ENCODE measurements around the gene KL.

Gene KL

DNA sequence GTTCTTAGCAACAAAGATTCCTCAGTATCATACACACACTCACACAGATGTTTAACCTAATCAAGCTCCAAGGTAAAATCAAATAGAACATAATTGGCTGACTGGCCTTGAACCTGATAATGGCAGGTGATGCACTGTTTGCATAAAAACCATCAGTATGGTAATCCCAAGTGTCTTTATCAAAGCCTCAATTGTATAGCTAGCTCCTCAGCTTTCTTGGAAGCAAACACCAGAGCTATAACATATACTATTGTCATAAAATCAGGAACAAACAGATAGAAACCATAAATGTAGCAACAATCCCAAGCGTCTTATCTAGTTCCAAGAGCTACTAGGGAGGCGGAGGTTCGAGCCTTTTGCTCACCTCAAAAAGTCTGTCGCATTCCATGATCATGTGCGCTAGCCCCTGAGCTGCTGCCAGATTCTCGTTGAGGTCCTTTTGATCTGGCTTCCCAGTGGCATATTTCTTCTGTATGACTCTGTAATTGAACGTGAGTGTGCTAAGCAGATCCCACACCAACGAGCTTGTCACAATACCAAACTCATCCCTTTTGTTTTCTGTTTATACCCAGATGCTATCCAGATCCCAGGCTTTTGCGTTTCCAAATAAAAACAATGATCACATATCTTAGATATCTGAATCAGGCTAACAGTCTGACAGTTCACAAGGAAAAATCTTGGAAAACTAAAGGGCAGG lies 95.3 kb downstream of the KL start:
- no peak for TF ChIP-seq NFIC (IDR thresholded peaks at IDR 0.05)
- TF ChIP-seq REST (IDR thresholded peaks at IDR 0.05; ENCODE audit: low read depth), result no peak
- TF ChIP-seq FOXM1 (IDR thresholded peaks at IDR 0.05; ENCODE audit: borderline replicate concordance, low read depth), result no peak
- TF ChIP-seq YY1 (IDR thresholded peaks at IDR 0.05; ENCODE audit: low read depth), result no peak
- no peak for TF ChIP-seq TCF12 (IDR thresholded peaks at IDR 0.05; ENCODE audit: low read depth)
- no peak for TF ChIP-seq RAD21 (IDR thresholded peaks at IDR 0.05; ENCODE audit: low read depth)

GRCh38 chr13:33112766-33113165 lies 96.5 kb downstream of the KL start:
- TF ChIP-seq REST (IDR thresholded peaks at IDR 0.05; ENCODE audit: low read depth) (no peak), TEAD4 (IDR thresholded peaks at IDR 0.05) (no peak)

DNA sequence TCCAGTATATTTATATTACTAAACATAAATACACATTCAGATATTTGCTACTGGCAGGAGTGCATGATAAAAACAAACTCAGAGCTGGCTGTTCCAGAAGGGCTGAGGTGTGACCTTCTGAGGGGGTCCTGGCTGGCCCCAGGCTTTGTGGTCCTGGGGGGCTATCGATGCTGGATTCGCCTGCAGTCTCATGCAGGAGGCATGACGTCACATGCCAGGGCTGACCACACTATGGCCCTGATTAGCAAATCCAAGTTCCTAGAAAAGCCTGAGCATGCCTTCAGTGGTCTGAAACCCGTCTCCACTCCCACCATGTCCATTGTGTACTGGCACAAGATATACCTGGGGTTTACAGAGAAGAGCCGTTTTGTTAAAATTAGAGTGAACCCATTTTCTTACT lies 97.9 kb downstream of the KL start:
- no peak for TF ChIP-seq TEAD4 (IDR thresholded peaks at IDR 0.05)
- no peak for TF ChIP-seq CEBPB (IDR thresholded peaks at IDR 0.05)
- no peak for TF ChIP-seq TCF12 (IDR thresholded peaks at IDR 0.05; ENCODE audit: low read depth)
- TF ChIP-seq TAF1 (IDR thresholded peaks at IDR 0.05; ENCODE audit: low read depth), result no peak
- TF ChIP-seq CREB1 (IDR thresholded peaks at IDR 0.05; ENCODE audit: low read depth), result no peak

DNA sequence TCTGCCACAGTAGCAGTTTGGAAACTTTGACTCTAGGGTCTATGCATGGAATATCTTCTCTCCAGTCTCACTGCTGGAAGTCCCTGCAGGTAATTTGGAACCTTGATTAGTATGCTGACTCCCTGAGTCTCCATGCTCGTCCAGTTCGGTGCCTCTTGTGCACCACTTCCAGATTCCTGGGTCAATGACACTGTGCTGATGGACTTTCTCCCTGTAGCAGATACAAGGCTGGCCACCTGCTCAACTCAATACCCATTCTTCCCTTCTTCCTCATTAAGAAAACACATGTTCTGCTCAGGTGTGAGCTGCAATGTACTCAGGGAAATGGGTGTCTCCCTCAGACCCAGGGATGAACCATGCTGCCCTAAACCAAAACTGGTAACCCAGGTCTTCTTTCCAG lies 99.1 kb downstream of the KL start:
- TF ChIP-seq TAF1 (IDR thresholded peaks at IDR 0.05; ENCODE audit: low read depth), result no peak
- no peak for TF ChIP-seq TCF12 (IDR thresholded peaks at IDR 0.05; ENCODE audit: low read depth)
- no peak for TF ChIP-seq YY1 (IDR thresholded peaks at IDR 0.05; ENCODE audit: low read depth)
- no peak for TF ChIP-seq CEBPB (IDR thresholded peaks at IDR 0.05)
- no peak for TF ChIP-seq CREB1 (IDR thresholded peaks at IDR 0.05; ENCODE audit: low read depth)
- TF ChIP-seq REST (IDR thresholded peaks at IDR 0.05; ENCODE audit: low read depth), result no peak
- TF ChIP-seq NFIC (IDR thresholded peaks at IDR 0.05), result no peak
- TF ChIP-seq EGR1 (IDR thresholded peaks at IDR 0.05), result no peak
- no peak for TF ChIP-seq EP300 (IDR thresholded peaks at IDR 0.05; ENCODE audit: borderline replicate concordance)

All from Ishikawa (cell line).